ENCODE data around the gene FLYWCH2.

The FLYWCH2 gene

GRCh38 chr16:2883458-2883908, 468 bp downstream of the FLYWCH2 start:
- TF ChIP-seq GATA3 (IDR thresholded peaks at IDR 0.05; ENCODE audit: low read depth, low read length) (no peak), GATA2 (IDR thresholded peaks at IDR 0.05; ENCODE audit: low read depth, low read length) (no peak)

- no peak for TF ChIP-seq GATA2 (IDR thresholded peaks at IDR 0.05; ENCODE audit: low read depth, low read length)
- TF ChIP-seq GATA3 (IDR thresholded peaks at IDR 0.05; ENCODE audit: low read depth, low read length) = no peak
Observed at GRCh38 chr16:2884041-2884451, 1.0 kb downstream of the FLYWCH2 start.

GRCh38 chr16:2894231-2894630, 11.2 kb downstream of the FLYWCH2 start:
- TF ChIP-seq GATA2 (IDR thresholded peaks at IDR 0.05; ENCODE audit: low read depth, low read length) (no peak), GATA3 (IDR thresholded peaks at IDR 0.05; ENCODE audit: low read depth, low read length) (no peak)

- no peak for TF ChIP-seq GATA3 (IDR thresholded peaks at IDR 0.05; ENCODE audit: low read depth, low read length)
- no peak for TF ChIP-seq GATA2 (IDR thresholded peaks at IDR 0.05; ENCODE audit: low read depth, low read length)
Observed at GRCh38 chr16:2895813-2896212, 12.8 kb downstream of the FLYWCH2 start.

- TF ChIP-seq GATA3 (IDR thresholded peaks at IDR 0.05; ENCODE audit: low read depth, low read length) (no peak), GATA2 (IDR thresholded peaks at IDR 0.05; ENCODE audit: low read depth, low read length) (no peak)
Observed at GRCh38 chr16:2896480-2897010, 13.5 kb downstream of the FLYWCH2 start.

GRCh38 chr16:2897110-2897509, 14.1 kb downstream of the FLYWCH2 start:
- no peak for TF ChIP-seq GATA2 (IDR thresholded peaks at IDR 0.05; ENCODE audit: low read depth, low read length)
- TF ChIP-seq GATA3 (IDR thresholded peaks at IDR 0.05; ENCODE audit: low read depth, low read length) = no peak

- TF ChIP-seq GATA3 (IDR thresholded peaks at IDR 0.05; ENCODE audit: low read depth, low read length) = no peak
- no peak for TF ChIP-seq GATA2 (IDR thresholded peaks at IDR 0.05; ENCODE audit: low read depth, low read length)
Observed at GRCh38 chr16:2898831-2899563, 16.0 kb downstream of the FLYWCH2 start.

- no peak for TF ChIP-seq GATA3 (IDR thresholded peaks at IDR 0.05; ENCODE audit: low read depth, low read length)
- TF ChIP-seq GATA2 (IDR thresholded peaks at IDR 0.05; ENCODE audit: low read depth, low read length) = no peak
Observed at GRCh38 chr16:2899564-2900072, 16.6 kb downstream of the FLYWCH2 start.

- TF ChIP-seq GATA3 (IDR thresholded peaks at IDR 0.05; ENCODE audit: low read depth, low read length) (no peak), GATA2 (IDR thresholded peaks at IDR 0.05; ENCODE audit: low read depth, low read length) (no peak)
Observed at GRCh38 chr16:2900526-2901075, 17.6 kb downstream of the FLYWCH2 start.

- no peak for TF ChIP-seq GATA3 (IDR thresholded peaks at IDR 0.05; ENCODE audit: low read depth, low read length)
- TF ChIP-seq GATA2 (IDR thresholded peaks at IDR 0.05; ENCODE audit: low read depth, low read length) = no peak
Observed at GRCh38 chr16:2902337-2903130, 19.5 kb downstream of the FLYWCH2 start.

- TF ChIP-seq GATA3 (IDR thresholded peaks at IDR 0.05; ENCODE audit: low read depth, low read length) = no peak
- no peak for TF ChIP-seq GATA2 (IDR thresholded peaks at IDR 0.05; ENCODE audit: low read depth, low read length)
Observed at GRCh38 chr16:2904100-2904921, 21.3 kb downstream of the FLYWCH2 start.

- TF ChIP-seq GATA3 (IDR thresholded peaks at IDR 0.05; ENCODE audit: low read depth, low read length) (no peak), GATA2 (IDR thresholded peaks at IDR 0.05; ENCODE audit: low read depth, low read length) (no peak)
Observed at GRCh38 chr16:2904922-2905240, 21.9 kb downstream of the FLYWCH2 start.

GRCh38 chr16:2905241-2905987, 22.4 kb downstream of the FLYWCH2 start:
- TF ChIP-seq GATA3 (IDR thresholded peaks at IDR 0.05; ENCODE audit: low read depth, low read length) (no peak), GATA2 (IDR thresholded peaks at IDR 0.05; ENCODE audit: low read depth, low read length) (no peak)
